Measurements from ENCODE around the gene G3BP2. TPM values are rescaled to one million over a fixed set of nuclear protein-coding genes. Genes with fewer than 3 reads are reported as not detected.

G3BP2 gene
- total and polyA plus RNA-seq, 2 of the 13 experiments (the other 11 are each of a cell fraction or from before 2014, with no cell fraction given) = 51.7 to 179 TPM

DNA sequence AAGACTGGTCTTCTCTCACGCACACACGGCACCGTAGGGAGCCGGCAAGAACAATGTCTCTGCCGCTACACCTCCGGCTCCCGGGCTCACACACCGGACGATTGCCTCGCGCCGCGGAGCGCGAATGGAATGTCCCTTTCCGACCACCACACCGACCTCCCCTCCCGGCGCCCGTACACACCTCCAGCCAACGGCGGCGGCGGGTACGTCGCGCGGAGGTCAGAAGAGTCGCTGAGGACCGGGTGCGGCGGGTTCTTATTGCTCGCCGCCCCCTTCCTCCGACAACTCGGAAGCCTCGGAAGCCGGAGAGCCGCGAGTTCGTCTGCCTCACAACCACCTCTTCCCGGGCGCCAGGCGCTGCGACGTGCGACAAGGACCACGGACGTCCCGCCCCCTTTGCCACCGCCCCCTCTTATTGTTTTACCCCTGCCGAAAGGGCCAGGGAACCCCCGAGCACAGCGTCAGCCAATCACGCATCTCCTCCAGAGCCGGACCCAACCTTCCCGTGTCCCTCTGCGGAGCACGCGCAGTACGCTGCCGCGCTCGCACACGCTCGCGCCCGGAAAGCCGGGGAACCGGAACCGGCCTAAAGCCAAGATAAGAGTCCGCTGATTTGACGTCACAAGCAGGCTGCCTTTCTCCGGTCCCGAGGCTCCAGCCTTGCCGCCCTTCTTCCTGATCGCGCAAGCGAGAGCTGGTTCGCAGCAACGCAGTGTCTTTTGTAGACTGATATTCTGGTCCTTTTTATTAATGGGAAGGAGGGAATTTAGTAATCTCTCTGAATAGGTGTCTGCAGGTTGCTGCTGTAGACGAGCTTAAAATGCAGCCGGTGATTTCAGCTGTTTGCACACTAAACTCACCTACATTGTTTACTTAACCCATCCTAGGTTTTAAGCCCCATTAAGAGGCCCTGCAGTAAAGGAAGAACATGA is at the start of gene G3BP2 (continued):
- TF ChIP-seq, protein P1, sequence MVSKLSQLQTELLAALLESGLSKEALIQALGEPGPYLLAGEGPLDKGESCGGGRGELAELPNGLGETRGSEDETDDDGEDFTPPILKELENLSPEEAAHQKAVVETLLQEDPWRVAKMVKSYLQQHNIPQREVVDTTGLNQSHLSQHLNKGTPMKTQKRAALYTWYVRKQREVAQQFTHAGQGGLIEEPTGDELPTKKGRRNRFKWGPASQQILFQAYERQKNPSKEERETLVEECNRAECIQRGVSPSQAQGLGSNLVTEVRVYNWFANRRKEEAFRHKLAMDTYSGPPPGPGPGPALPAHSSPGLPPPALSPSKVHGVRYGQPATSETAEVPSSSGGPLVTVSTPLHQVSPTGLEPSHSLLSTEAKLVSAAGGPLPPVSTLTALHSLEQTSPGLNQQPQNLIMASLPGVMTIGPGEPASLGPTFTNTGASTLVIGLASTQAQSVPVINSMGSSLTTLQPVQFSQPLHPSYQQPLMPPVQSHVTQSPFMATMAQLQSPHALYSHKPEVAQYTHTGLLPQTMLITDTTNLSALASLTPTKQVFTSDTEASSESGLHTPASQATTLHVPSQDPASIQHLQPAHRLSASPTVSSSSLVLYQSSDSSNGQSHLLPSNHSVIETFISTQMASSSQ (IDR thresholded peaks at IDR 0.05; ENCODE audit: low read depth) = 0 out of 2 replicates have a peak, but pooled peaks have one; percentile 13
- TF ChIP-seq, protein P1 (CRISPR knock-in tag; IDR thresholded peaks at IDR 0.05; ENCODE audit: borderline replicate concordance) = peak; percentile 36; the same call in 1 of the 2 replicates
- TF ChIP-seq, protein P2, sequence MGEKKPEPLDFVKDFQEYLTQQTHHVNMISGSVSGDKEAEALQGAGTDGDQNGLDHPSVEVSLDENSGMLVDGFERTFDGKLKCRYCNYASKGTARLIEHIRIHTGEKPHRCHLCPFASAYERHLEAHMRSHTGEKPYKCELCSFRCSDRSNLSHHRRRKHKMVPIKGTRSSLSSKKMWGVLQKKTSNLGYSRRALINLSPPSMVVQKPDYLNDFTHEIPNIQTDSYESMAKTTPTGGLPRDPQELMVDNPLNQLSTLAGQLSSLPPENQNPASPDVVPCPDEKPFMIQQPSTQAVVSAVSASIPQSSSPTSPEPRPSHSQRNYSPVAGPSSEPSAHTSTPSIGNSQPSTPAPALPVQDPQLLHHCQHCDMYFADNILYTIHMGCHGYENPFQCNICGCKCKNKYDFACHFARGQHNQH (CRISPR knock-in tag; IDR thresholded peaks at IDR 0.05) = peak; percentile 69
- TF ChIP-seq GZF1 (CRISPR knock-in tag; IDR thresholded peaks at IDR 0.05) (peak; percentile 36; the same call in 1 of the 2 replicates), ZNF441 (CRISPR knock-in tag; IDR thresholded peaks at IDR 0.05; ENCODE audit: borderline replicate concordance) (peak; percentile 33; the same call in 1 of the 2 replicates), DPF2 (CRISPR knock-in tag; IDR thresholded peaks at IDR 0.05; ENCODE audit: borderline replicate concordance, low read depth) (no peak), ZNF615 (CRISPR knock-in tag; IDR thresholded peaks at IDR 0.05; ENCODE audit: borderline replicate concordance) (no peak), MTA3 (CRISPR knock-in tag; IDR thresholded peaks at IDR 0.05) (no peak), PLRG1 (conservative IDR thresholded peaks at IDR 0.05) (no peak)
- TF ChIP-seq, protein P3, sequence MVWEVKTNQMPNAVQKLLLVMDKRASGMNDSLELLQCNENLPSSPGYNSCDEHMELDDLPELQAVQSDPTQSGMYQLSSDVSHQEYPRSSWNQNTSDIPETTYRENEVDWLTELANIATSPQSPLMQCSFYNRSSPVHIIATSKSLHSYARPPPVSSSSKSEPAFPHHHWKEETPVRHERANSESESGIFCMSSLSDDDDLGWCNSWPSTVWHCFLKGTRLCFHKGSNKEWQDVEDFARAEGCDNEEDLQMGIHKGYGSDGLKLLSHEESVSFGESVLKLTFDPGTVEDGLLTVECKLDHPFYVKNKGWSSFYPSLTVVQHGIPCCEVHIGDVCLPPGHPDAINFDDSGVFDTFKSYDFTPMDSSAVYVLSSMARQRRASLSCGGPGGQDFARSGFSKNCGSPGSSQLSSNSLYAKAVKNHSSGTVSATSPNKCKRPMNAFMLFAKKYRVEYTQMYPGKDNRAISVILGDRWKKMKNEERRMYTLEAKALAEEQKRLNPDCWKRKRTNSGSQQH (CRISPR knock-in tag; IDR thresholded peaks at IDR 0.05; ENCODE audit: low read depth) = peak; percentile 31; the same call in 1 of the 2 replicates
- TF ChIP-seq, protein P4, sequence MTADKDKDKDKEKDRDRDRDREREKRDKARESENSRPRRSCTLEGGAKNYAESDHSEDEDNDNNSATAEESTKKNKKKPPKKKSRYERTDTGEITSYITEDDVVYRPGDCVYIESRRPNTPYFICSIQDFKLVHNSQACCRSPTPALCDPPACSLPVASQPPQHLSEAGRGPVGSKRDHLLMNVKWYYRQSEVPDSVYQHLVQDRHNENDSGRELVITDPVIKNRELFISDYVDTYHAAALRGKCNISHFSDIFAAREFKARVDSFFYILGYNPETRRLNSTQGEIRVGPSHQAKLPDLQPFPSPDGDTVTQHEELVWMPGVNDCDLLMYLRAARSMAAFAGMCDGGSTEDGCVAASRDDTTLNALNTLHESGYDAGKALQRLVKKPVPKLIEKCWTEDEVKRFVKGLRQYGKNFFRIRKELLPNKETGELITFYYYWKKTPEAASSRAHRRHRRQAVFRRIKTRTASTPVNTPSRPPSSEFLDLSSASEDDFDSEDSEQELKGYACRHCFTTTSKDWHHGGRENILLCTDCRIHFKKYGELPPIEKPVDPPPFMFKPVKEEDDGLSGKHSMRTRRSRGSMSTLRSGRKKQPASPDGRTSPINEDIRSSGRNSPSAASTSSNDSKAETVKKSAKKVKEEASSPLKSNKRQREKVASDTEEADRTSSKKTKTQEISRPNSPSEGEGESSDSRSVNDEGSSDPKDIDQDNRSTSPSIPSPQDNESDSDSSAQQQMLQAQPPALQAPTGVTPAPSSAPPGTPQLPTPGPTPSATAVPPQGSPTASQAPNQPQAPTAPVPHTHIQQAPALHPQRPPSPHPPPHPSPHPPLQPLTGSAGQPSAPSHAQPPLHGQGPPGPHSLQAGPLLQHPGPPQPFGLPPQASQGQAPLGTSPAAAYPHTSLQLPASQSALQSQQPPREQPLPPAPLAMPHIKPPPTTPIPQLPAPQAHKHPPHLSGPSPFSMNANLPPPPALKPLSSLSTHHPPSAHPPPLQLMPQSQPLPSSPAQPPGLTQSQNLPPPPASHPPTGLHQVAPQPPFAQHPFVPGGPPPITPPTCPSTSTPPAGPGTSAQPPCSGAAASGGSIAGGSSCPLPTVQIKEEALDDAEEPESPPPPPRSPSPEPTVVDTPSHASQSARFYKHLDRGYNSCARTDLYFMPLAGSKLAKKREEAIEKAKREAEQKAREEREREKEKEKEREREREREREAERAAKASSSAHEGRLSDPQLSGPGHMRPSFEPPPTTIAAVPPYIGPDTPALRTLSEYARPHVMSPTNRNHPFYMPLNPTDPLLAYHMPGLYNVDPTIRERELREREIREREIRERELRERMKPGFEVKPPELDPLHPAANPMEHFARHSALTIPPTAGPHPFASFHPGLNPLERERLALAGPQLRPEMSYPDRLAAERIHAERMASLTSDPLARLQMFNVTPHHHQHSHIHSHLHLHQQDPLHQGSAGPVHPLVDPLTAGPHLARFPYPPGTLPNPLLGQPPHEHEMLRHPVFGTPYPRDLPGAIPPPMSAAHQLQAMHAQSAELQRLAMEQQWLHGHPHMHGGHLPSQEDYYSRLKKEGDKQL (CRISPR knock-in tag; IDR thresholded peaks at IDR 0.05; ENCODE audit: low read depth) = no peak
- TF ChIP-seq, protein P5, sequence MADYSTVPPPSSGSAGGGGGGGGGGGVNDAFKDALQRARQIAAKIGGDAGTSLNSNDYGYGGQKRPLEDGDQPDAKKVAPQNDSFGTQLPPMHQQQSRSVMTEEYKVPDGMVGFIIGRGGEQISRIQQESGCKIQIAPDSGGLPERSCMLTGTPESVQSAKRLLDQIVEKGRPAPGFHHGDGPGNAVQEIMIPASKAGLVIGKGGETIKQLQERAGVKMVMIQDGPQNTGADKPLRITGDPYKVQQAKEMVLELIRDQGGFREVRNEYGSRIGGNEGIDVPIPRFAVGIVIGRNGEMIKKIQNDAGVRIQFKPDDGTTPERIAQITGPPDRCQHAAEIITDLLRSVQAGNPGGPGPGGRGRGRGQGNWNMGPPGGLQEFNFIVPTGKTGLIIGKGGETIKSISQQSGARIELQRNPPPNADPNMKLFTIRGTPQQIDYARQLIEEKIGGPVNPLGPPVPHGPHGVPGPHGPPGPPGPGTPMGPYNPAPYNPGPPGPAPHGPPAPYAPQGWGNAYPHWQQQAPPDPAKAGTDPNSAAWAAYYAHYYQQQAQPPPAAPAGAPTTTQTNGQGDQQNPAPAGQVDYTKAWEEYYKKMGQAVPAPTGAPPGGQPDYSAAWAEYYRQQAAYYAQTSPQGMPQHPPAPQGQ (CRISPR knock-in tag; IDR thresholded peaks at IDR 0.05; ENCODE audit: borderline replicate concordance) = no peak

Data from HepG2 (cell line).